Measurements from ENCODE around the gene ACTN4. TPM values are rescaled to one million over a fixed set of nuclear protein-coding genes. Genes with fewer than 3 reads are reported as not detected.

Gene ACTN4
- total and polyA plus RNA-seq, 2 experiments from 2014 or later, result 68.9 to 427 TPM

DNA sequence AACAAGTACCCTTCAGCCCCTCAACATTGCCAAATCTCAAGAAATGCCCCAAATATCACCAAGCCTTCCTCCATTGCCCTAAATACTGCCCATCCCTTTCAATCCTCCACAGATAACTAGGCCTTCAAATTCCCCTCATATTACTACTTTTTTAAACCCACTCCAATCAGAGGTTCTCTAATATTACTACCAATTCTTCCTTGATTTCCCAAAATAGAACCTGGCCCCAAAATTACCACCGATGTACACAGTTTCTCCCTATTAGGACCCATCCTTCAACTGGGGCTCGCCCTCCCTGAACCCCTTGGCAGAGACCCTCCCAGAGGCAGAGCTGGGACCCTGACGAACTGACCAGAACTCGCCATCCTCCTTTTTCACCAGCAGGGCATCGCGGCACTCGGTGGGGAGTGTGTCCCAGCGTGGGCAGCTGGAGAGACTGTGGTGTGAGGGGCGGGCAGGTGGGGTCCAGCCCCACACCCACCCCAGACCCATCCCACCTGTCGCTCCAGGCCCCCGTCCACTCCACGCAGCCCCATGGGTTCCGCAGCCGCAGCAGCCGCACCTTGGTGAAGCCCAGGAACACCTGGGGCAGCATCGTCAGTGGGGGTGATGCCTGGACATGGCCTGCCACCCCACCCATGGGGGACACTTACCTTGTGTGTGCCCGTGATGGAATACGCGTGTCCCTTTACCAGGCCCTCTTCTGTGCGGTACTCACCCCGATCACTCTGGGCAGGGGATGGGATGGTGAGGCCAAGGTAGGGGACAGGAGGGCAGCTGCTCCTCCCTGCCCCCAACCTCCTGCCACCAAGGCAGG, 90.7 kb downstream of the ACTN4 start (continued):
- no peak for TF ChIP-seq ZNF462 (CRISPR knock-in tag; IDR thresholded peaks at IDR 0.05)
- TF ChIP-seq EZH2 (IDR thresholded peaks at IDR 0.05; ENCODE audit: low read depth, unreplicated experiment), result no peak
- no peak for TF ChIP-seq ZNF114 (CRISPR knock-in tag; IDR thresholded peaks at IDR 0.05)
- TF ChIP-seq REST (IDR thresholded peaks at IDR 0.05; ENCODE audit: unreplicated experiment), result no peak
- TF ChIP-seq POLR2AphosphoS5 (IDR thresholded peaks at IDR 0.05; ENCODE audit: low read depth), result no peak
- no peak for TF ChIP-seq JUNB (IDR thresholded peaks at IDR 0.05; ENCODE audit: unreplicated experiment)
- TF ChIP-seq ZNF331 (CRISPR knock-in tag; IDR thresholded peaks at IDR 0.05; ENCODE audit: low read depth), result no peak
- no peak for TF ChIP-seq CREB1 (CRISPR knock-in tag; IDR thresholded peaks at IDR 0.05; ENCODE audit: low read depth)
- TF ChIP-seq STAT1 (IDR thresholded peaks at IDR 0.05; ENCODE audit: unreplicated experiment), result no peak
- TF ChIP-seq NANOG (IDR thresholded peaks at IDR 0.05; ENCODE audit: borderline replicate concordance), result no peak
- TF ChIP-seq EZH2phosphoT487 (IDR thresholded peaks at IDR 0.05; ENCODE audit: unreplicated experiment), result no peak

All from GM23338 (cell line).